Endothelial cell of umbilical vein (primary cell): ENCODE data around the gene ATG10. TPM values are rescaled to one million over a fixed set of nuclear protein-coding genes. Genes with fewer than 3 reads are reported as not detected.

Source experiments
- BruUV-seq: library from RNA; stranded (reverse); fragments of 400-500 nt; replicated peaks from 2 replicates; lab custom pipeline; 2021; lab: Mats Ljungman, UMichigan
- CTCF ChIA-PET: fragments of 300-600, 350-600 bp; sonication (Branson Sonifier 250); formaldehyde crosslinking; loops from one replicate; lab custom pipeline; 2021; ENCODE audit warnings: antibody characterized with exemption, inconsistent platforms; lab: Charles Lee
- POLR2A ChIA-PET: fragments of 300-600, 350-600 bp; sonication (Branson Sonifier 250); formaldehyde crosslinking; loops from one replicate; lab custom pipeline; 2021; ENCODE audit warnings: antibody characterized with exemption, inconsistent platforms; lab: Charles Lee
- DNase-seq: peaks from one replicate; pipeline ENCODE4 v3.0.0-alpha.2; 2011; ENCODE audit warnings: low read depth, low spot score
- FAIRE-seq: peaks from 2 replicates; lab custom pipeline; 2011; peaks lifted over from hg19 to GRCh38; lab: Jason Lieb, UNC
- H2AFZ ChIP-seq: 2 replicates; pipeline ENCODE4 v1.6.0; 2012; ENCODE audit warnings: low read depth, low read length, control low read depth, inconsistent platforms
- H3K27ac ChIP-seq: 2 replicates; pipeline ENCODE4 v1.5.1; 2011; ENCODE audit warnings: low read depth, mild to moderate bottlenecking, control low read depth, low read length, moderate library complexity; ENCODE audit not compliant: insufficient read depth
- H3K27me3 ChIP-seq, 2 experiments: 2 replicates each; pipeline versions ENCODE4 v1.6.0 to v1.6.1; 2011; ENCODE audit warnings: low read length in 2 of 2, mixed read lengths in 1 of 2; ENCODE audit not compliant: control insufficient read depth in 2 of 2, insufficient read depth in 2 of 2
- H3K36me3 ChIP-seq, 2 experiments: 2 replicates in 1 of 2; 3 replicates in 1 of 2; pipeline ENCODE4 v1.5.1; 2011; ENCODE audit warnings: low read length in 2 of 2, mild to moderate bottlenecking in 1 of 2, moderate library complexity in 1 of 2; ENCODE audit not compliant: control insufficient read depth in 2 of 2, insufficient read depth in 2 of 2; ENCODE audit errors: extremely low read depth in 1 of 2
- H3K4me1 ChIP-seq: 3 replicates; pipeline ENCODE4 v1.5.1; 2011; ENCODE audit warnings: mild to moderate bottlenecking, low read length; ENCODE audit not compliant: control insufficient read depth, insufficient read depth; ENCODE audit errors: extremely low read depth
- H3K4me2 ChIP-seq: 2 replicates; pipeline ENCODE4 v1.6.1; 2011; ENCODE audit warnings: low read length, control low read depth, mixed read lengths; ENCODE audit not compliant: insufficient read depth
- H3K4me3 ChIP-seq, 3 experiments: fragments of 200-600 bp in 1 of 3; sonication (generic), shearing (Covaris generic) in 1 of 3; replicated peaks in 1 of 3; 2 replicates each; pipeline ENCODE4 v1.5.1; 2011 to 2016; ENCODE audit warnings: control low read depth in 3 of 3, low read length in 3 of 3, mild to moderate bottlenecking in 2 of 3, inconsistent platforms in 1 of 3, low read depth in 1 of 3, moderate library complexity in 1 of 3; ENCODE audit not compliant: insufficient read depth in 1 of 3
- H3K79me2 ChIP-seq: 2 replicates; pipeline ENCODE4 v1.6.0; 2012; ENCODE audit warnings: low read length, inconsistent platforms; ENCODE audit not compliant: control insufficient read depth, insufficient read depth
- H3K9ac ChIP-seq: replicated peaks from 2 replicates; pipeline ENCODE3; 2011; ENCODE audit warnings: low read length, control low read depth; ENCODE audit not compliant: insufficient read depth; ENCODE audit errors: extremely low read depth
- H3K9me1 ChIP-seq: replicated peaks from 3 replicates; pipeline ENCODE4 v1.6.0; 2011; ENCODE audit warnings: mild to moderate bottlenecking, low read length; ENCODE audit not compliant: control insufficient read depth, insufficient read depth; ENCODE audit errors: extremely low read depth
- H3K9me3 ChIP-seq: replicated peaks from 2 replicates; pipeline ENCODE4 v1.5.1; 2012; ENCODE audit warnings: low read length, inconsistent platforms; ENCODE audit not compliant: control insufficient read depth, insufficient read depth
- H4K20me1 ChIP-seq: replicated peaks from 2 replicates; pipeline ENCODE3; 2011; ENCODE audit warnings: mild to moderate bottlenecking, low read length; ENCODE audit not compliant: control insufficient read depth, insufficient read depth; ENCODE audit errors: extremely low read depth
- CTCF ChIP-seq, 2 donors: IDR thresholded peaks; 1 replicate in 1 of 2; 2 replicates in 1 of 2; pipeline ENCODE4 v1.5.1; 2011; ENCODE audit warnings: low read length in 2 of 2, mild to moderate bottlenecking in 2 of 2, moderate library complexity in 2 of 2, control low read depth in 1 of 2, inconsistent platforms in 1 of 2, low read depth in 1 of 2; ENCODE audit not compliant: insufficient read depth in 1 of 2; ENCODE audit errors: extremely low read depth in 1 of 2
- EZH2 ChIP-seq: IDR thresholded peaks from 2 replicates; pipeline ENCODE4 v1.6.1; 2012; ENCODE audit warnings: borderline replicate concordance, low read depth, mild to moderate bottlenecking, moderate library complexity, low read length, inconsistent platforms; ENCODE audit not compliant: severe bottlenecking
- FOS ChIP-seq: IDR thresholded peaks from 2 replicates; pipeline ENCODE4 v1.6.1; 2011; ENCODE audit warnings: mild to moderate bottlenecking, low read length, moderate library complexity, borderline replicate concordance; ENCODE audit not compliant: insufficient read depth
- GATA2 ChIP-seq: IDR thresholded peaks from 2 replicates; pipeline ENCODE4 v1.7.0; 2011; ENCODE audit warnings: low read depth, mild to moderate bottlenecking, moderate library complexity, mixed read lengths, low read length; ENCODE audit not compliant: insufficient read length, insufficient read depth
- JUN ChIP-seq: IDR thresholded peaks from 2 replicates; pipeline ENCODE4 v1.6.1; 2011; ENCODE audit warnings: borderline replicate concordance, low read depth; ENCODE audit not compliant: insufficient read length, insufficient read depth
- MAX ChIP-seq: IDR thresholded peaks from 2 replicates; pipeline ENCODE4 v1.6.1; 2011; ENCODE audit not compliant: insufficient read depth, insufficient read length
- MYC ChIP-seq: IDR thresholded peaks from one replicate; pipeline ENCODE4 v1.6.1; 2011; ENCODE audit warnings: mild to moderate bottlenecking, low read depth, low read length
- POLR2A ChIP-seq: IDR thresholded peaks from 2 replicates; pipeline ENCODE4 v1.6.1; 2012; ENCODE audit warnings: low read depth, mild to moderate bottlenecking, control low read depth, low read length
- POLR2AphosphoS5 ChIP-seq: IDR thresholded peaks from 2 replicates; pipeline ENCODE4 v1.6.1; 2012; ENCODE audit warnings: low read depth, mild to moderate bottlenecking, control low read depth, low read length, moderate library complexity; ENCODE audit not compliant: insufficient read depth
- dilution Hi-C: fragments of 300-500 bp; cut with MboI; formaldehyde crosslinking; loops from one replicate; pipeline ENCODE4 v1.15.0; 2019; ENCODE audit warnings: low sequenced_read_pairs; ENCODE audit not compliant: extremely low pct_ligation_motif_present
- intact Hi-C: fragments of 100-400 bp; cut with micrococcal nuclease; formaldehyde crosslinking; loops from one replicate; pipeline ENCODE4 v1.10.0; 2022
- polyA plus RNA-seq, 4 experiments: library from polyadenylated mRNA; depleted of rRNA in 3 of 4; stranded (reverse) in 3 of 4; unstranded in 1 of 4; fragments of >200 nt; gene quantifications; 2 replicates each; pipeline versions ENCODE4 v1.2.1 to v1.2.3, GENCODE V29; 2011 to 2012; ENCODE audit warnings: missing spikeins in 1 of 4
- total RNA-seq: library from RNA; stranded (reverse); gene quantifications from 2 replicates; pipeline ENCODE4 v1.2.3, GENCODE V29; 2021

Gene ATG10
- total and polyA plus RNA-seq, 2 donors (not counting 3 experiments of a cell fraction or from before 2014, with no cell fraction given) = 1.6 to 3.9 TPM

- Histone ChIP-seq H3K9me3 (no peaks in the 10 kb centered on the region), H3K27ac (no peak overlapping the region), H3K4me3 (no peak overlapping the region), H3K4me2 (no peak overlapping the region), H2AFZ (no peak overlapping the region), H3K9ac (no peak overlapping the region), H3K36me3 (no peaks in the 10 kb centered on the region), H3K9me1 (no peaks in the 10 kb centered on the region), H3K4me1 (no peaks in the 10 kb centered on the region), H3K27me3 (no peaks in the 10 kb centered on the region), H4K20me1 (no peaks in the 10 kb centered on the region), H3K79me2 (no peaks in the 10 kb centered on the region)
- CTCF ChIA-PET = interaction anchor here (0.5 to 1.7 kb wide), 4 partner anchors 26 to 424 kb away, joined by 4 to 6 read pairs (median 4); no protein-coding TSS in a partner anchor
- FAIRE-seq (no peak), DNase-seq (no peak)
- BruUV-seq = no TSS peak
- no peak for TF ChIP-seq POLR2A
- TF ChIP-seq MYC = no peak
- no peak for TF ChIP-seq EZH2
- no peak for TF ChIP-seq GATA2
- TF ChIP-seq MAX = no peak
- TF ChIP-seq JUN = no peak
- TF ChIP-seq POLR2AphosphoS5 = no peak
- TF ChIP-seq FOS = no peak
- TF ChIP-seq CTCF (IDR thresholded peaks at IDR 0.05; ENCODE audit: extremely low read depth in 1 of 2, insufficient read depth in 1 of 2, low read depth in 1 of 2, low read length in 2 of 2) = no peak
- dilution Hi-C loops = no loop called here
- POLR2A ChIA-PET = no interaction called here
- intact Hi-C loops = loop anchor here (1.0 to 2.0 kb wide), 2 partner anchors 50 to 84 kb away; no protein-coding TSS in a partner anchor
These were observed 203.0 kb downstream of the ATG10 start for GRCh38 chr5:82174919-82175219.
